Stimulated activated memory B cell treated with anti-CD40 and anti-IgM and Interleukin-4, amounts not matched to agents 10 μg/mL and 1 μg/mL and 100 μg/mL, for 72 hours (primary cell): Measurements from ENCODE around the gene CBX4.
A peak's percentile ranks its signal among the peaks of the same experiment; 100 is the strongest.

Experiments used
- ATAC-seq: fragments of 150-1000 bp; cut with Tn5 transposase; 2 replicates; pipeline ENCODE4 v1.10.0; 2021
- H3K27ac Mint-ChIP-seq: one replicate; pipeline ENCODE4 v1.8.0; 2022; ENCODE audit warnings: mild to moderate bottlenecking, mixed read lengths
- H3K27me3 Mint-ChIP-seq: one replicate; pipeline ENCODE4 v1.8.0; 2022; ENCODE audit warnings: mixed read lengths
- H3K36me3 Mint-ChIP-seq: one replicate; pipeline ENCODE4 v1.8.0; 2022; ENCODE audit warnings: mixed read lengths
- H3K4me1 Mint-ChIP-seq: one replicate; pipeline ENCODE4 v1.8.0; 2022; ENCODE audit warnings: mixed read lengths
- H3K4me3 Mint-ChIP-seq: one replicate; pipeline ENCODE4 v1.8.0; 2022; ENCODE audit warnings: mild to moderate bottlenecking, moderate library complexity, mixed read lengths
- H3K9me3 Mint-ChIP-seq: one replicate; pipeline ENCODE4 v1.8.0; 2022; ENCODE audit warnings: mixed read lengths

Gene CBX4

GRCh38 chr17:79837888-79838521 is 1.2 kb downstream of the CBX4 start:
- Mint-ChIP-seq H3K36me3 (peaks cover 21% of the 10 kb centered on the region), H3K4me3 (peak overlapping the region; percentile 91), H3K27me3 (peaks cover 33% of the 10 kb centered on the region), H3K9me3 (no peaks in the 10 kb centered on the region), H3K27ac (peak overlapping the region; percentile 92), H3K4me1 (peaks cover 63% of the 10 kb centered on the region)
- no peak for ATAC-seq

- H3K27ac Mint-ChIP-seq, result peak overlapping the region; percentile 92
- H3K36me3 Mint-ChIP-seq, result peaks cover 25% of the 10 kb centered on the region
- H3K4me1 Mint-ChIP-seq, result peaks cover 58% of the 10 kb centered on the region
- peaks cover 26% of the 10 kb centered on the region for H3K27me3 Mint-ChIP-seq
- peak; percentile 65 for ATAC-seq
- H3K9me3 Mint-ChIP-seq, result no peaks in the 10 kb centered on the region
- peak overlapping the region; percentile 91 for H3K4me3 Mint-ChIP-seq
Measured at GRCh38 chr17:79836972-79837887, 2.0 kb downstream of the CBX4 start.

DNA sequence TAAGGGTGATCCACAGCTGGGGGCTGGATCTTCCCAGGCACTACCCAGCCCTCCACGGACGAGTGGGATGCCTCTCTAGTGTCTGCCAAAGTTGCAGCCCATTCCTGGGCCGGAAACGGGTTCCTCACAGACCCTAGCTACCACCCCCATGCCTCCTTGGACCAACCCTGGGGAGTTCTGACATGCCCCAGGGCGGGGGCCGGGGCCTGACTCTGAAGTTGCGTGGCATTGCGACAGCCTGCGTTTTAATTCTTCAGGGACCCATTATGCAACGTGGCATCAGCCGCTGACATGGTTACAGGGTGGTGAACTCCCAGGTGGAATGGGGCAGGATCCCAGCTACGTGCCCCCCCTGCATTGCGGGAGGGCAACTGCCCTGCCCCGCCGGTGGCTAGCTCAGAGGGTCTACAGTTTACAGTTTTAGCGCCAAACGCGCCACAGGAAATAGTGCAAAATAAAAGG is 2.7 kb downstream of the CBX4 start:
- peaks cover 19% of the 10 kb centered on the region for H3K27me3 Mint-ChIP-seq
- no peaks in the 10 kb centered on the region for H3K9me3 Mint-ChIP-seq
- peaks cover 25% of the 10 kb centered on the region for H3K36me3 Mint-ChIP-seq
- H3K4me3 Mint-ChIP-seq, result peak overlapping the region; percentile 91
- ATAC-seq, result no peak
- H3K4me1 Mint-ChIP-seq, result peaks cover 52% of the 10 kb centered on the region
- H3K27ac Mint-ChIP-seq, result peak overlapping the region; percentile 92

- H3K36me3 Mint-ChIP-seq, result peaks cover 25% of the 10 kb centered on the region
- no peak for ATAC-seq
- H3K27me3 Mint-ChIP-seq, result peaks cover 15% of the 10 kb centered on the region
- no peak overlapping the region for H3K27ac Mint-ChIP-seq
- H3K4me3 Mint-ChIP-seq, result no peak overlapping the region
- no peaks in the 10 kb centered on the region for H3K9me3 Mint-ChIP-seq
- peaks cover 47% of the 10 kb centered on the region for H3K4me1 Mint-ChIP-seq
Measured at GRCh38 chr17:79835953-79836509, 3.2 kb downstream of the CBX4 start.

DNA sequence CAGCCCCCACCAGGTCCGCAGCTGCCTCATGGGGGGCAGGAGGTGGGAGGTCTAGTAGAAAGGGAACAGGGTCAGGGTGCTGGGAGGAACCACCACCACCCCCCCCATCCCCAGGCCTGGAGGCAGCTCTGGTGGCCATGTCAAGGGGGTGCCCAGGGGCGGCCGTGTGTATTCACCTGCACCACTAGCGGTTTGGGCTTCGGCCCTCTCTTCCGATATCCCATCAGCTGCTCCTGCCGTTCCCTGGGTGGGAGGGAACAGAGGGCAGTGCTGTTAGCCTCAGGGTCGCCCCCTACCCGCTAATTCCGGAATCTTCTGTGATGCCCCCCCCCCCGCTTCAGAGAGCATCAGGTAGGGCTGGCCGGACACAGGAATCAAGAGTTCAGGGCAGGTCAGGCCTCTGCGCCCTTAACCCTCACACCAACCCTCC is 3.8 kb downstream of the CBX4 start:
- Mint-ChIP-seq H3K36me3 (peaks cover 25% of the 10 kb centered on the region), H3K27ac (no peak overlapping the region), H3K9me3 (no peaks in the 10 kb centered on the region), H3K4me3 (no peak overlapping the region), H3K27me3 (peaks cover 10% of the 10 kb centered on the region), H3K4me1 (peaks cover 50% of the 10 kb centered on the region)
- no peak for ATAC-seq

GRCh38 chr17:79834565-79835469 is 4.4 kb downstream of the CBX4 start:
- peaks cover 46% of the 10 kb centered on the region for H3K4me1 Mint-ChIP-seq
- H3K27ac Mint-ChIP-seq, result no peak overlapping the region
- H3K4me3 Mint-ChIP-seq, result no peak overlapping the region
- peaks cover 3% of the 10 kb centered on the region for H3K27me3 Mint-ChIP-seq
- H3K36me3 Mint-ChIP-seq, result peaks cover 25% of the 10 kb centered on the region
- ATAC-seq, result no peak
- no peaks in the 10 kb centered on the region for H3K9me3 Mint-ChIP-seq

DNA sequence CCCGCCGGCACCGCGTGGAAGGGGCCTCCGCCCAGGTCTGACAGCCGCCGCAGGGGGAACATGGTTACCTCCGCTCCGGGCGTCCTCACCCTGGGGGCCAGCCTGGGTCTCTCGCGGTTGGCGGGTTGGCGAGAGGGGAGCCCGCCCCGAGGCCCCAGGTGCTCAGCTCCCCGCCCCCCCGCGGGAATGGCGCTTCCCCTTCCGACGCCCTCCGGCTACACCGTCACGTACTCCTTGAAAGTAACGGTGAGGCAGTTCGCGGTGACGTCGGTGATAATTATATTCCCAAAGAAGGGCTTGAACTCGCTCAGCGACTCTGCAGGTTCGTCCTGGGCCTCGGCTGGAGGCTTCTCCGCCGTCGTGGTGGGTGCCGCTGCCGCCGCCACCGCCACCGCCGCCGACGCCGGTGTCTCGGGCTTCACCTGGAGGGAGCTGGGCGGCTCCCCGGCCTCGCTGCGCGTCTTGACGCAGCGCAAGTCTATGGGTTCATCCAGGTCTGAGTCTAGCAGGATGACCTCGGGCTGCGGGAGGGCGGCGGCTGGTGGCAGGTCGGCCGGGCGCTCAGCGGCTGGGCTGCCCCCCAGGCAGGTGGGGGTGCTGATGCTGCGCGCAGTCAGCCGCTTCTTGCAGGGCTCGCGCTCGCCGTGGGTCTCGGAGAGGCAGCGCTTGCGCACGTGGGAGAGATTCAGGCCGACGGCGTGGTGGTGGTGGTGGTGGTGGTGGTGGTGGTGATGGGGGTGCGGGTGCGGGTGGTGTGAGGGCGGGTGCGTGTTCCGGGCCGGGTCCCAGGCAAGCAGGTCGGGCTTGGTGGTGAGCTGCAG is 5.3 kb downstream of the CBX4 start:
- Mint-ChIP-seq H3K9me3 (no peaks in the 10 kb centered on the region), H3K27ac (no peak overlapping the region), H3K36me3 (peaks cover 25% of the 10 kb centered on the region), H3K4me3 (no peak overlapping the region), H3K27me3 (no peaks in the 10 kb centered on the region), H3K4me1 (peaks cover 45% of the 10 kb centered on the region)
- ATAC-seq, result no peak

DNA sequence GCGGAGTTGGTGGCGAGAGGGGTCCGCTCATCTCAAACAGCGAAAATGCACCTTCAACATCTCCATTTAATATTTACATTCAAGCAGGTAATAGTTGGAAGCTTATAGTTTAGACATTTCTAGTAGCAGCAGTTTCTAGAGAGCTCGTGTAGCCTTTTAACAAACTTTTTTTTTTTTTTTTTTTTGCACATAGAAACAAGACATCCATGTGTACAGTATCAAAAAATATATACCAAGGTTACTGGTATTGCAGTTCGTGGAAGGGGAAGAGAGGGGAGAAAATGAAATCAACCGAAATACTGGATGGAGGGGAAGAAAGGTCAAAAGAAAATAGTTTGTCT is 6.2 kb downstream of the CBX4 start:
- H3K27ac Mint-ChIP-seq, result no peak overlapping the region
- peaks cover 25% of the 10 kb centered on the region for H3K36me3 Mint-ChIP-seq
- no peak overlapping the region for H3K4me3 Mint-ChIP-seq
- no peaks in the 10 kb centered on the region for H3K9me3 Mint-ChIP-seq
- no peaks in the 10 kb centered on the region for H3K27me3 Mint-ChIP-seq
- no peak for ATAC-seq
- H3K4me1 Mint-ChIP-seq, result peaks cover 41% of the 10 kb centered on the region

GRCh38 chr17:79832218-79833109 is 6.8 kb downstream of the CBX4 start:
- Mint-ChIP-seq H3K36me3 (peaks cover 25% of the 10 kb centered on the region), H3K9me3 (no peaks in the 10 kb centered on the region), H3K4me3 (no peak overlapping the region), H3K27me3 (no peaks in the 10 kb centered on the region), H3K4me1 (peaks cover 35% of the 10 kb centered on the region), H3K27ac (no peak overlapping the region)
- no peak for ATAC-seq

GRCh38 chr17:79831265-79832217 is 7.7 kb downstream of the CBX4 start:
- Mint-ChIP-seq H3K4me3 (no peak overlapping the region), H3K36me3 (peaks cover 25% of the 10 kb centered on the region), H3K27me3 (peaks cover 3% of the 10 kb centered on the region), H3K27ac (no peak overlapping the region), H3K9me3 (no peaks in the 10 kb centered on the region), H3K4me1 (peaks cover 28% of the 10 kb centered on the region)
- ATAC-seq, result no peak

GRCh38 chr17:79830763-79831264 is 8.4 kb downstream of the CBX4 start:
- Mint-ChIP-seq H3K27me3 (peaks cover 10% of the 10 kb centered on the region), H3K4me1 (peaks cover 34% of the 10 kb centered on the region), H3K9me3 (no peaks in the 10 kb centered on the region), H3K4me3 (no peak overlapping the region), H3K36me3 (peaks cover 24% of the 10 kb centered on the region), H3K27ac (no peak overlapping the region)
- no peak for ATAC-seq

GRCh38 chr17:79830303-79830702 is 8.9 kb downstream of the CBX4 start:
- H3K4me1 Mint-ChIP-seq, result peaks cover 34% of the 10 kb centered on the region

More at GRCh38 chr17:79830303-79830702, 8.9 kb downstream of the CBX4 start:
- Mint-ChIP-seq H3K4me3 (no peak overlapping the region), H3K36me3 (peaks cover 19% of the 10 kb centered on the region), H3K27ac (no peak overlapping the region), H3K27me3 (peaks cover 15% of the 10 kb centered on the region), H3K9me3 (no peaks in the 10 kb centered on the region)
- no peak for ATAC-seq
